HG02610 (cell line): ENCODE data around the gene PDE6B.
"Not testable (repeated sequence)": the region's sequence is repeated elsewhere in the genome, so short reads cannot be mapped to it uniquely, and the experiment has no call there.

Experiments
- ATAC-seq: cut with Tn5 transposase; IDR thresholded peaks from one replicate; pipeline ENCODE4 v1.9.1; 2021; ENCODE audit warnings: mild to moderate bottlenecking, moderate library complexity; ENCODE audit not compliant: unreplicated experiment

PDE6B gene

GRCh38 chr4:624705-625590 is at the start of gene PDE6B:
Gene PDE6B (plus strand): TSS chr4:625573. CDS start chr4:625627, 54 bp downstream.
- no peak for ATAC-seq

GRCh38 chr4:576245-576821 is 49.0 kb upstream of the PDE6B start, which contains the start of gene TMEM271:
Gene TMEM271 (minus strand): TSS chr4:576295. CDS start chr4:576062, 233 bp downstream.
- ATAC-seq: no peak

GRCh38 chr4:576991-577498 is 48.3 kb upstream of the PDE6B start:
- ATAC-seq: no peak

GRCh38 chr4:577499-578450 is 47.6 kb upstream of the PDE6B start:
- no peak for ATAC-seq

GRCh38 chr4:578451-579443 is 46.6 kb upstream of the PDE6B start:
- no peak for ATAC-seq

- no peak for ATAC-seq
Measured at GRCh38 chr4:579543-580175, 45.7 kb upstream of the PDE6B start.

- no peak for ATAC-seq
Measured at GRCh38 chr4:581181-581580, 44.2 kb upstream of the PDE6B start.

- no peak for ATAC-seq
Measured at GRCh38 chr4:581753-582361, 43.5 kb upstream of the PDE6B start.

- ATAC-seq: no peak
Measured at GRCh38 chr4:583820-584219, 41.6 kb upstream of the PDE6B start.

GRCh38 chr4:587671-588350 is 37.6 kb upstream of the PDE6B start:
- no peak for ATAC-seq

- no peak for ATAC-seq
Measured at GRCh38 chr4:588351-588849, 37.0 kb upstream of the PDE6B start.

- no peak for ATAC-seq
Measured at GRCh38 chr4:589219-589963, 36.0 kb upstream of the PDE6B start.

- no peak for ATAC-seq
Measured at GRCh38 chr4:590313-590841, 35.0 kb upstream of the PDE6B start.

- ATAC-seq: not testable (repeated sequence)
Measured at GRCh38 chr4:592178-592577, 33.2 kb upstream of the PDE6B start.

GRCh38 chr4:592825-593520 is 32.4 kb upstream of the PDE6B start:
- ATAC-seq: no peak

GRCh38 chr4:598925-599324 is 26.4 kb upstream of the PDE6B start:
- no peak for ATAC-seq

- ATAC-seq: no peak
Measured at GRCh38 chr4:600166-600565, 25.2 kb upstream of the PDE6B start.
